ENCODE data around the gene TMEM272.

GRCh38 chr13:51845574-51846318 is 769 bp upstream of the TMEM272 start:
- TF ChIP-seq, protein P1, sequence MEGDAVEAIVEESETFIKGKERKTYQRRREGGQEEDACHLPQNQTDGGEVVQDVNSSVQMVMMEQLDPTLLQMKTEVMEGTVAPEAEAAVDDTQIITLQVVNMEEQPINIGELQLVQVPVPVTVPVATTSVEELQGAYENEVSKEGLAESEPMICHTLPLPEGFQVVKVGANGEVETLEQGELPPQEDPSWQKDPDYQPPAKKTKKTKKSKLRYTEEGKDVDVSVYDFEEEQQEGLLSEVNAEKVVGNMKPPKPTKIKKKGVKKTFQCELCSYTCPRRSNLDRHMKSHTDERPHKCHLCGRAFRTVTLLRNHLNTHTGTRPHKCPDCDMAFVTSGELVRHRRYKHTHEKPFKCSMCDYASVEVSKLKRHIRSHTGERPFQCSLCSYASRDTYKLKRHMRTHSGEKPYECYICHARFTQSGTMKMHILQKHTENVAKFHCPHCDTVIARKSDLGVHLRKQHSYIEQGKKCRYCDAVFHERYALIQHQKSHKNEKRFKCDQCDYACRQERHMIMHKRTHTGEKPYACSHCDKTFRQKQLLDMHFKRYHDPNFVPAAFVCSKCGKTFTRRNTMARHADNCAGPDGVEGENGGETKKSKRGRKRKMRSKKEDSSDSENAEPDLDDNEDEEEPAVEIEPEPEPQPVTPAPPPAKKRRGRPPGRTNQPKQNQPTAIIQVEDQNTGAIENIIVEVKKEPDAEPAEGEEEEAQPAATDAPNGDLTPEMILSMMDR (IDR thresholded peaks at IDR 0.05): no peak
- no peak for TF ChIP-seq EP300 (IDR thresholded peaks at IDR 0.05; ENCODE audit: low read depth)

All from transverse colon (tissue), 3 donors.